Measurements from ENCODE around the gene MLPH.

MLPH gene

DNA sequence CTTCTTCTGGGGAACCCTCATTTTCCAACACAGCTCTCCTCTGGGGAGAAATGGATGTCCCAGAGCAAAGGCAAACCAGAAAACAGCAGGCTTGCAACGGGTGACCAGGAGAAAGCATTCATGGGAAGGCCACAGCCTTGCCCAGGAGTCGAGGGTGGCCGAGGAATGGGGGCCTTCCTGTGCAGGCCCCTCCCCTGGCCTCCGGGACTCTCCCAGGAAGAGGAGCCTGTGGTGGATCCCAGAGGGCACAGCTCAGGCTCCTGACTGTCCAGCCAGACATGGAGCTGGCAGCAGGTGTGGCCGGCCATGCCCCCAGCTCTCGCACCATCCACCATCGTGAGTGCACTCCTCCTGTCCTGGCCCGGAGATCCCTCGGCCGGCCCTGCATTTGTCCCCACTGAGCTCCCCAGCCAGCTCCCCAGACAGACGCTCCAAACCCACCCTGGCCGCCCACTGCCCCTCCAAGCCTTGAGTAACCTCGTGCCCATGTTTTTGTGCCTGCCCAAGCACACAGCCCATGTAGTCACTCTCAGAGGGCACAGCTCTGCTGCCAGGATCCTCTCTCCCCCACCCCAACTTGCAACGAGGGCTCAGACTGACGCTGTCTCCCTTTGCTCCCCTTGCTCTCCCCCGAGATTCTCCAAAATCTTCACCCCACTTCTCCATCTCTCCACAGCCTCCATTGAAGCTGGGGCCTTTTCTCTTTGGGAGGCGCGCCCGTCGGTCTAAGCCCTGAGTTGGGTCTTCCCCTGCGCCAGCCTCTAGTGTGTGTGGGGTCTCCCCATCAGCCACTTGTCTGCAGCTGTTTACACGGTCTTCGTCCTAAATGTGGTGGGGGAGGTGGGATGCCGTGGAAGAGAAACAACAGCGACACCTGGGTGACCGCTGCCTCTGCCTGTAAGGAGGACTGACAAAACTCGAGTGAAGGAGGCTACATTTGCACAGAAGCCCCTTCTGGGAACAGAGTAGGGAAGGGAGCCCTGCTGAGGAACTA lies 89.1 kb downstream of the MLPH start:
- Histone ChIP-seq H3K9me3 (ENCODE audit: control insufficient read depth, insufficient read depth, low read length) (no peaks in the 10 kb centered on the region), H3K4me3 (ENCODE audit: low read depth, low read length) (no peak overlapping the region), H3K9ac (ENCODE audit: low read depth, low read length) (no peak overlapping the region), H3K27me3 (ENCODE audit: control insufficient read depth, insufficient read depth, low read length) (no peaks in the 10 kb centered on the region), H3K36me3 (ENCODE audit: control insufficient read depth, insufficient read depth, low read length) (no peaks in the 10 kb centered on the region), H3K4me1 (ENCODE audit: control insufficient read depth, insufficient read depth, low read length) (peaks cover 8% of the 10 kb centered on the region)

DNA sequence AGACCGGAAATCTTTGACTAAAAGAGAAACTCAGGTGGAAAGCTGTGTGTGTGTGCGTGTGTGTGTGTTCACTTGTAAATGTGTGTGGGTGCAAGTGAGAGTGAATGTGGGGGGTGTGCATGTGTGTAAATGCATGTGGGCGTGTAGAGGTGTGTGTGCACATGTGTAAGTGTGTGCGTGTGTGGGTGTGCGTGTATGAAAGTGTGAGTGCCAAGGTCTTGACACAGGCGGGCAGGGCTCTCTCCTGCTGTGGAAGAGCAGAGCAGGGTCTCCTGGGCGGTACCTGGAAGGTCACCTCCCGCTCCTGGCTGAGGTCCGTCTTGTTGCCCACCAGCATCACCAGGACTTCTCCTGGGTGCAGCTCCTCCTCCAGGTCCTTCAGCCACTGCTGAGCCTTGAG lies 89.9 kb downstream of the MLPH start:
- Histone ChIP-seq H3K27me3 (ENCODE audit: control insufficient read depth, insufficient read depth, low read length) (no peaks in the 10 kb centered on the region), H3K9me3 (ENCODE audit: control insufficient read depth, insufficient read depth, low read length) (no peaks in the 10 kb centered on the region), H3K4me1 (ENCODE audit: control insufficient read depth, insufficient read depth, low read length) (peaks cover 6% of the 10 kb centered on the region), H3K9ac (ENCODE audit: low read depth, low read length) (no peak overlapping the region), H3K36me3 (ENCODE audit: control insufficient read depth, insufficient read depth, low read length) (no peaks in the 10 kb centered on the region), H3K4me3 (ENCODE audit: low read depth, low read length) (no peak overlapping the region)

DNA sequence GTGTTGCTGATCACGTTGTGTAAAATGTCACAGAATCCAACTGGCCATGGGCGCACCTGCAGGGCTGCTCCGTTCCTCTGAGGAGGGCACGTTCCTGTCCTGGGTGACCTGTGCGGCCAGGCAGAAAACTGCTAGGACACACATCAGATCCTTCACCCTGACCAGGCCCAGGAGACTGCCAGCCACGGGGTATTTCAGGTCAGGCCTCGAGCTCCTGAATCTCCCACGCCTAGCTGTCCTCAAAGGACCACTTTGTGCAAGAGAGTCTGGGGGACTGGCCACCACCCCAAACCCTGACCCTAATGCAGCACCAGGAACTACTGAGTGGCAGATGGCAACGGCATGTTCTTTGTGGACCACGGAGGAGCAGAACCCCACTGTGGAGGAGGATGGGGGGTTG lies 90.4 kb downstream of the MLPH start:
- no peaks in the 10 kb centered on the region for H3K27me3 ChIP-seq (ENCODE audit: control insufficient read depth, insufficient read depth, low read length)
- H3K4me3 ChIP-seq (ENCODE audit: low read depth, low read length), result no peak overlapping the region
- no peaks in the 10 kb centered on the region for H3K9me3 ChIP-seq (ENCODE audit: control insufficient read depth, insufficient read depth, low read length)
- peaks cover 4% of the 10 kb centered on the region for H3K4me1 ChIP-seq (ENCODE audit: control insufficient read depth, insufficient read depth, low read length)
- H3K36me3 ChIP-seq (ENCODE audit: control insufficient read depth, insufficient read depth, low read length), result no peaks in the 10 kb centered on the region
- no peak overlapping the region for H3K9ac ChIP-seq (ENCODE audit: low read depth, low read length)

DNA sequence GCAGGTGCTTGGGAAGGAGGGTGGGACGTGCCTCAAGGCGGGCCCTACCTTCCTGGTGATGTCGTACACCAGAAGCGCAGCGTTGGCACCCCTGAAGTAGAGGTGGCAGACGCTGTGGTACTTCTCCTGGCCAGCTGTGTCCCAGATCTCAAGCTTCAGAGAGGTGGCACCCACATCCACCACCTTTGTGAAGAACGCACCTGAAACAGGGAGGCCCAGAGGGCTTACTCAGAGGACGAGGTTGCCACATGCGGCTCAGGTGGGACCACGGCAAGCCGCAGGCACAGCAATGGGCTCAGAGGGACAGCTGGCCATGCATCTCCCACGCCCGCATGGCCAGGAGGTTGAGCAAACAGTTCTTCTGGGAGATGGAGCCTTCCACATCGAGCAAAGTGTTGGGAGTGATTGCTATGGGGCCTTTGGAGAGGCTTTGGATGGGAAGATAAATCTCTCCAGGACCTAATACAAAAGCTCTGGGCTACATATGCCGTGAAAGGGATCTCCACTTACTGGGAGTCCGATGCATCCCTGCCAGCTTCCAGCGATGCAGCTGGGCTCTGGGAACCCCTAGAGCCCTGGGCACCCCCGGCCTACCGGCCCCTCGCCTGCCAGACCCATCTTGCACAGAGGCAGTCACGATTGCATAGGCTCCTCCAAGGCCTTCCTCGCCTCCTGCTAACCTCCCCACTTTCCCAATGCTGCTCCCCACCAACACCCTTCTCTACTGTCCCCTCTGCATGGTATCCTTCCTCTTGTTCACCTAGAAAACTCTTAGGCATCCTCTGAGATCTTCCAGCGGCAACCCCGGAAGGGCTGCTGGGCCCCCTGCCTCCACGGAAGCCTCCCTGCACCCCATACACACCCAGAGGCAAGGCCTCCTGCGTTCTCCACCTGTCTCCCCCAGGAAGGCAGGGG lies 91.2 kb downstream of the MLPH start:
- H3K4me3 ChIP-seq (ENCODE audit: low read depth, low read length), result no peak overlapping the region
- no peak overlapping the region for H3K9ac ChIP-seq (ENCODE audit: low read depth, low read length)
- no peaks in the 10 kb centered on the region for H3K9me3 ChIP-seq (ENCODE audit: control insufficient read depth, insufficient read depth, low read length)
- peaks cover 2% of the 10 kb centered on the region for H3K4me1 ChIP-seq (ENCODE audit: control insufficient read depth, insufficient read depth, low read length)
- no peaks in the 10 kb centered on the region for H3K36me3 ChIP-seq (ENCODE audit: control insufficient read depth, insufficient read depth, low read length)
- H3K27me3 ChIP-seq (ENCODE audit: control insufficient read depth, insufficient read depth, low read length), result no peaks in the 10 kb centered on the region

DNA sequence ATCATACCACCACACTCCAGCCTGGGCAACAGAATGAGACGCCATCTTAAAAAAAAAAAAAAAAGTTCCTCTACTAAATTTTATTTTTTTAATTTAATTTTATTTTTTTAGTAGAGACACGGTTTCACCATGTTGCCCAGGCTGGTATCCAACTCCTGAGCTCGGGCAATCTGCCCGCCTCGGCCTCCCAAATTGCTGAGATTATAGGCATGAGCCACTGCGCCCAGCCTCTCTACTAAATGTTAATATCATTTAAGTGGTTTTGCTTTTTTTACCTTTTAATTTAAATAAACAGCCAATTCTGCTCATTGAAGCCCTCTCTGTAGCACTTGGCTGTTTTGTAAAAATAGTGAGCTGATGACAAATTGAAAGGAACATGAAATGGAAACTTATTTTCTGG lies 94.3 kb downstream of the MLPH start:
- Histone ChIP-seq H3K9ac (ENCODE audit: low read depth, low read length) (no peak overlapping the region), H3K4me1 (ENCODE audit: control insufficient read depth, insufficient read depth, low read length) (peaks cover 2% of the 10 kb centered on the region), H3K27me3 (ENCODE audit: control insufficient read depth, insufficient read depth, low read length) (no peaks in the 10 kb centered on the region), H3K4me3 (ENCODE audit: low read depth, low read length) (no peak overlapping the region), H3K36me3 (ENCODE audit: control insufficient read depth, insufficient read depth, low read length) (no peaks in the 10 kb centered on the region), H3K9me3 (ENCODE audit: control insufficient read depth, insufficient read depth, low read length) (no peaks in the 10 kb centered on the region)

DNA sequence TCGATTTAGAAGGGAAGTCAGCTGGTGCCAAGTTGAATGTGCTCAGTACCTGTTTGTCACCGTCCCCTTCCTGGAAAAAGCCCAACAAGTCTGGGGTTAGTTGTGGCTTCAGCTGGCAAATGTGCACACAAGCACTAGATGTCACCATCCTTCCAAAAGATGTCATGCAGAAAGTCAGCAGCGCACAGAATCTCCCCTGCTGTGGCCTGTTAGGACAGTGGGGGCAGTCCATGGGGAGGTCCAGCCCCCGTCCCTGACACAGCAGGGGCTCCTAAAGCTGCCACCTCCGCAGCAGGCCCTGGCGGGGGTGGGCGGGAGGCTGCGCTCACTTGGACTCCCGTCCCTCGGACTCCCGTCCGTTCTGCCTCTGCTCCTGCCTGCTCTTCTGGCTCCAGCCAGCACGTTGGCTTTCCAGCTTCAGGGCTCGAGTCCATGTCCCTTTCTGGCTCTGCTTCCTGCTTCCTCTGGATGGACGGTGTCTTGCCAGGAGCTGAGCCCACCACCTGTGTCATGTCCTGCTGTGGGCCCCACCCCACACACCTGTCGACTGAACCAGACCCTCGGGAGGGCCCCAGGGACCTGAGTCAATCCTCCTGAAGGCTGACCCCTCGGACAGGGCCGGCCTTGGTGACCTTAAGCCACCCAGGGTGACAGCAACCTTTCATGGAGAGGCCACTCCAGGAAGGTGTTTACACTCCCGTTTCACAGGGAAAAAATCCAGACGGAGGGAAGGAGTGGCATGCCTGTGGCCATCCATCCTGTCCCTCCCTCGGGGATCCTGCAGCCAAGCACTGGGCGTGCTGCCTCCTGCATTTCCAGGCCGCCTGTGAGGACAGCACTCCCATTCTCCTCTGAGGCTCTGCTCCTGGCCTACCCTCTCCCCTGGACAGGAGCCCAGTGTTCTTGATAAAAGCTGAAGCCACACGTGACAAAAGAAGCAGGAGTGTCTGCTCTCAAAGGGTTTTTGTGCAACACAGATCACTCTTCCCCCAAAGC lies 95.0 kb downstream of the MLPH start:
- peak overlapping the region; percentile 15 for H3K4me3 ChIP-seq (ENCODE audit: low read depth, low read length)
- no peak overlapping the region for H3K9ac ChIP-seq (ENCODE audit: low read depth, low read length)
- no peaks in the 10 kb centered on the region for H3K36me3 ChIP-seq (ENCODE audit: control insufficient read depth, insufficient read depth, low read length)
- H3K27me3 ChIP-seq (ENCODE audit: control insufficient read depth, insufficient read depth, low read length), result no peaks in the 10 kb centered on the region
- H3K4me1 ChIP-seq (ENCODE audit: control insufficient read depth, insufficient read depth, low read length), result peaks cover 2% of the 10 kb centered on the region
- no peaks in the 10 kb centered on the region for H3K9me3 ChIP-seq (ENCODE audit: control insufficient read depth, insufficient read depth, low read length)

DNA sequence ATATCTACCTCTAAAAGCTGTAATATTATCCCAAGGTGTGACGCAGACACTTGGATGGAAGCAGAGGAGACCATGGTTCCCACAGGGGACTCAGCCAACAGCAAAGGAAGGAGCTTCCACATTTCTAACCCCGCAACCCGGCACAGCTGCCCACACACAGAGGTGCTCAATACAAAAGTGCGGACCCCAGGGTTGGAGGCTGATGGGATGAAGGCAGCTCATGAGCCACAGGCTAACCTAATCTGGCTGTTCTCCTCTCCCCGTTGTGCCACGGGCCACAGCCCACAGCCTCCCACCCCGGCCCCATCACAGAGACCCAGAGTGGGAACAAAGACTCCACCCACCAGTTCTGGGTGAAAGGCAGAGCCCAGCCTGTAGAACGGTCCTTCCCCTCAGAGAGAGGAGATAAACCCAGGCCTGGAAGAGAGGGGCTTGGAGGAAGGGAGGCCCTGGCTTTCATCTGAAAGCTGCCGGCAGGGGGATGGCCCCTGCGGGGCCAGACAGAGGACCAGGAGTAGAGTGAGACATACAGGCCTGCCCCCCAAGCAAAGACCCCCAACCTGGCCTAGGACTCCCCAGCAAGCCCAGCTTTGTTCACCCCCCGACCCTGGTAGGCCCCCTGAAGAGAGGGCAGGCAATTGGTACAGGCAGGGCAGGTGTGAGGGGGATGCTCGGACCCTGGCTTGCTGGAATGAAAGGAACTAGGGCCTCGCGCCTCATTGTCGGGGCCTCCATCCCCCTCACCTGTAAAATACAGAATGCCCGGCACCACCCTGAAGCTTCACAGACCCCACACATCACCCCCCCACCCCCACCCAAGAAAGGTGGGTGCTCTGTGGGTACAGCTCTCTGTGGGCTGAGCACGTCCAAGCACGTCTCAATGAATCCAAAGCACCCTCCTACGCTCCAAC lies 96.6 kb downstream of the MLPH start:
- no peaks in the 10 kb centered on the region for H3K36me3 ChIP-seq (ENCODE audit: control insufficient read depth, insufficient read depth, low read length)
- no peak overlapping the region for H3K9ac ChIP-seq (ENCODE audit: low read depth, low read length)
- peaks cover 2% of the 10 kb centered on the region for H3K4me1 ChIP-seq (ENCODE audit: control insufficient read depth, insufficient read depth, low read length)

DNA sequence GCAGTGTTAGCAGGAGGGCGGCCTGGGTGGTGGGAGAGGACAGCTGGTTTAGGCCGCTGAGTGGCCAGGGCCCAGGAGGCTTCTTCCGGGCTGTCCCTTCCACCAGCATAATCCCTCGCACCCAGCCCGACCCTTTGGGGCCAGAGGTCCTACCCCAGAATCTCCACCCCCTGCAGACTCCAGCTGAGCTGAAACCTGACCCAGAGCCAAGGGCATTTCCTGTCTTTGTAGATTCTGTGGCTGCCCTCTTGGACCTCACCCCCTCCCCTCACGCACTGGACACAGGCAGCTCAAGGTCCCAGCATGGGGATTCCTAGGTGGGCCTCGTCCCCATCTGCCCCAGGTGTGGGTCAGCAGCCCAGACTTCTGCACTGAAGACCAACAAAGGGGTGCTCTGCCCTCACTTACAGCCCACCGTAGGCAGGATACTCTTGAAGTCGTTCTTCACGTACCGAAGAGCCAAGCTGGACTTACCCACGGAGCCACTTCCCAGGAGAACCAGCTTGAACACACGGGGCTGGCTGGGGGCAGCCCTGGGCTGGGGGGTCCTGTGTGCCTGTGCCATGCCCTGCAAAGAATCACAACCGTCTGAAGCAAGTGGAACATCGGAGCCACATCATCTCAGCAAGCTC lies 98.7 kb downstream of the MLPH start:
- H3K36me3 ChIP-seq (ENCODE audit: control insufficient read depth, insufficient read depth, low read length), result no peaks in the 10 kb centered on the region
- H3K27me3 ChIP-seq (ENCODE audit: control insufficient read depth, insufficient read depth, low read length), result no peaks in the 10 kb centered on the region
- H3K4me1 ChIP-seq (ENCODE audit: control insufficient read depth, insufficient read depth, low read length), result peaks cover 5% of the 10 kb centered on the region
- no peaks in the 10 kb centered on the region for H3K9me3 ChIP-seq (ENCODE audit: control insufficient read depth, insufficient read depth, low read length)
- no peak overlapping the region for H3K9ac ChIP-seq (ENCODE audit: low read depth, low read length)
- no peak overlapping the region for H3K4me3 ChIP-seq (ENCODE audit: low read depth, low read length)

More for the DNA sequence above, 96.6 kb downstream of the MLPH start:
- Histone ChIP-seq H3K27me3 (ENCODE audit: control insufficient read depth, insufficient read depth, low read length) (no peaks in the 10 kb centered on the region), H3K9me3 (ENCODE audit: control insufficient read depth, insufficient read depth, low read length) (no peaks in the 10 kb centered on the region), H3K4me3 (ENCODE audit: low read depth, low read length) (no peak overlapping the region)

DNA sequence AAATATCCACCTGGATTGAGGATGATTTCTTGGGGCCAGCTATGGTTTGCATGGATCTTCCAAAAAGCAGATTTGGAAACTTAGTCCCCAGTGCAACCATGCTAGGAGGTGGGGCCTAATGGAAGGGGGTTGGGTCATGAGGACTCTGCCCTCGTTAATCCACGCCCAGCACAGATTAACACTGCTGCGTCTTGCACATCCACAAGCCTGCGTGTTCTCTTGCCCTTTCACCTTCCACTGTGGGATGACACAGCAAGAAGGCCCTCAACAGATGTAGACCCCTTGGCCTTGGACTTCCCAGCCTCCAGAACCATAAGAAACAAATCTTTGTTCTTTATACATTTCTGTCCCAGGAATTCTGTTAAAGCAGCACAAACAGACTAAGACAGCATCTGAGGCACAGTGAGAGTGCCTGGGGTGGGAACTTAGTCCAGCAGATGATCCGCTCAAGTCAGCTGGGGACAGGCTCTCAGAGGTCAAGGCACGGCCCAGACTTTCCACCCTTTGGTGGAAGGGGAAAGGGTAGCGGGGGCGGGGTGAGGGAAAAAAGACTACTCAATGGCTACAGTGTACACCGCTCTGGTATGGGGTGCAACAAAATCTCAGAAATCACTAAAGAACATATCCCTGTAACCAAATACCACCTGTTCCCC lies 101.1 kb downstream of the MLPH start:
- no peaks in the 10 kb centered on the region for H3K36me3 ChIP-seq (ENCODE audit: control insufficient read depth, insufficient read depth, low read length)
- no peak overlapping the region for H3K4me3 ChIP-seq (ENCODE audit: low read depth, low read length)
- peaks cover 3% of the 10 kb centered on the region for H3K4me1 ChIP-seq (ENCODE audit: control insufficient read depth, insufficient read depth, low read length)
- no peaks in the 10 kb centered on the region for H3K9me3 ChIP-seq (ENCODE audit: control insufficient read depth, insufficient read depth, low read length)
- H3K9ac ChIP-seq (ENCODE audit: low read depth, low read length), result no peak overlapping the region
- no peaks in the 10 kb centered on the region for H3K27me3 ChIP-seq (ENCODE audit: control insufficient read depth, insufficient read depth, low read length)
